Measurements from ENCODE around the gene CRB1. TPM values are rescaled to one million over a fixed set of nuclear protein-coding genes. Genes with fewer than 3 reads are reported as not detected.

CRB1 gene
- total and polyA plus RNA-seq, 2 of the 8 experiments (the other 6 are each of a cell fraction or from before 2014, with no cell fraction given): 0.03 TPM; not detected in 1

DNA sequence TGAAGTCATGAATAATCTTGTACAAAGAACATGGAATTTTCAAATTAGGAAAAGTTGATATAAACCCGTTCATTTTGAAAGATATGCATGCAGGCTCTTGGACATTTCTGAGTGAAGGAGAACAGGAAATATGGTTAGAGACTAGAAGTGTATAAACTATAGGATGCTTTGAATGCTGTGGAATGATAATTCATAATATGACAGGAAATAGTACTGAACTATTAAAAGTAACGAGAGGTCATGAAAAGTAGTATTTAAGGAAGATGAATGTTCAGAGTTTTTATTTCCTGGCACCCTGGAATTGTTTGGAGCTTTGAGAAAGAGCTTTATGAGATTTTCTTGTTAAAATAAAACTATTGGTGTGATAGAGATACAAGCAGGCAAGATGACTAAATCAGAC lies 18.7 kb upstream of the CRB1 start:
- no peak for FAIRE-seq
- H3K18ac ChIP-seq (ENCODE audit: extremely low read depth, low read length): no peak overlapping the region
- CTCF ChIA-PET (ENCODE audit: partially characterized antibody): interaction anchor here (1.1 to 1.5 kb wide), 5 partner anchors 16 to 86 kb away, joined by 3 read pairs; no protein-coding TSS in a partner anchor

More for the DNA sequence above, 18.7 kb upstream of the CRB1 start:
- Histone ChIP-seq H3K36me3 (ENCODE audit: control insufficient read depth in 2 of 4, insufficient read depth in 4 of 4, low read length in 3 of 4) (no peaks in the 10 kb centered on the region), H2BK15ac (ENCODE audit: low read length) (no peak overlapping the region), H2BK20ac (ENCODE audit: low read length) (no peak overlapping the region), H3K23ac (ENCODE audit: insufficient read length) (no peak overlapping the region), H4K91ac (replicated peaks; ENCODE audit: insufficient read length, low read length) (no peak overlapping the region), H3K4me2 (ENCODE audit: insufficient read depth in 1 of 2, low read depth in 2 of 2, low read length in 2 of 2) (no peak overlapping the region), H4K8ac (ENCODE audit: extremely low read depth, insufficient read depth, low read length) (no peak overlapping the region), H2AK5ac (ENCODE audit: low read depth, low read length) (no peak overlapping the region), H3K27ac (ENCODE audit: low read depth, low read length) (no peak overlapping the region), H3K79me1 (ENCODE audit: low read depth, low read length) (no peaks in the 10 kb centered on the region), H3K4ac (replicated peaks; ENCODE audit: insufficient read length, low read depth, low read length) (no peak overlapping the region), H2BK12ac (ENCODE audit: low read depth, low read length) (no peak overlapping the region), H3K56ac (replicated peaks; ENCODE audit: insufficient read length, low read depth, low read length) (no peak overlapping the region), H3K9me3 (ENCODE audit: insufficient read depth in 2 of 2, low read depth in 1 of 2, low read length in 1 of 2) (no peaks in the 10 kb centered on the region), H3K23me2 (ENCODE audit: low read depth, low read length) (no peaks in the 10 kb centered on the region; the same call in 1 of the 2 replicates), H2AFZ (ENCODE audit: low read length) (no peak overlapping the region), H2BK5ac (ENCODE audit: low read depth, low read length) (no peak overlapping the region), H3K27me3 (replicated peaks in 1 of 4; ENCODE audit: control insufficient read depth in 3 of 4, extremely low read depth in 1 of 4, insufficient read depth in 3 of 4, low read length in 3 of 4) (no peaks in the 10 kb centered on the region), H2BK120ac (replicated peaks; ENCODE audit: low read depth, low read length) (no peak overlapping the region), H4K5ac (ENCODE audit: insufficient read length, low read depth, low read length) (no peak overlapping the region), H4K20me1 (replicated peaks in 1 of 2; ENCODE audit: control insufficient read depth in 1 of 2, insufficient read depth in 2 of 2, low read length in 2 of 2) (no peaks in the 10 kb centered on the region), H3K14ac (ENCODE audit: insufficient read length) (no peak overlapping the region), H3K9ac (replicated peaks in 1 of 4; ENCODE audit: extremely low read depth in 1 of 4, low read depth in 3 of 4, low read length in 3 of 4) (no peak overlapping the region), H3K4me1 (replicated peaks in 1 of 4; ENCODE audit: control insufficient read depth in 3 of 4, insufficient read depth in 4 of 4, low read length in 3 of 4) (no peaks in the 10 kb centered on the region), H3K79me2 (ENCODE audit: control insufficient read depth in 1 of 2, insufficient read depth in 2 of 2, low read length in 2 of 2) (no peaks in the 10 kb centered on the region), H3K4me3 (ENCODE audit: extremely low read depth in 1 of 4, insufficient read depth in 2 of 4, low read depth in 3 of 4, low read length in 4 of 4) (no peak overlapping the region)
- WGBS, 2 experiments (ENCODE audit: extremely low coverage in 1 of 2, insufficient coverage in 1 of 2, insufficient read length in 1 of 2, insufficient replicate concordance in 2 of 2, low coverage in 1 of 2, low lambda C conversion rate in 2 of 2, missing lambda C conversion rate in 1 of 2): 93% methylated on average over 2 of the region's 2 CpGs; no CpG with 5 or more reads in 1 of the 2 experiments
- no peak for TF ChIP-seq RXRA (IDR thresholded peaks at IDR 0.05; ENCODE audit: insufficient read depth, low read depth, low read length)
- no peak for TF ChIP-seq HDAC6 (IDR thresholded peaks at IDR 0.05; ENCODE audit: low read depth, low read length)
- TF ChIP-seq FOSL1 (IDR thresholded peaks at IDR 0.05; ENCODE audit: insufficient read depth, low read depth, low read length): no peak
- no peak for TF ChIP-seq ZNF274 (IDR thresholded peaks at IDR 0.05; ENCODE audit: borderline replicate concordance, extremely low read depth, low read length)
- no peak for TF ChIP-seq SP2 (IDR thresholded peaks at IDR 0.05; ENCODE audit: low read length)
- no peak for TF ChIP-seq SP4 (IDR thresholded peaks at IDR 0.05; ENCODE audit: low read length)
- no peak for TF ChIP-seq TEAD4 (IDR thresholded peaks at IDR 0.05; ENCODE audit: low read depth, low read length)
- no peak for TF ChIP-seq POLR2AphosphoS5 (IDR thresholded peaks at IDR 0.05; ENCODE audit: low read depth, low read length)
- TF ChIP-seq SP1 (IDR thresholded peaks at IDR 0.05; ENCODE audit: low read depth, low read length): no peak
- TF ChIP-seq TCF12 (IDR thresholded peaks at IDR 0.05; ENCODE audit: low read depth, low read length): no peak
- TF ChIP-seq EGR1 (IDR thresholded peaks at IDR 0.05; ENCODE audit: borderline replicate concordance, low read depth, low read length): no peak
- no peak for DNase-seq (ENCODE audit: low read depth in 1 of 2, low spot score in 2 of 2)
- POLR2A ChIA-PET (ENCODE audit: partially characterized antibody): no interaction called here
